Stimulated activated CD4-positive, alpha-beta T cell treated with anti-CD3 and anti-CD28 coated beads, Interleukin-1b, Interleukin-23, amount 100 ng/mL, for 4 hours (primary cell): ENCODE results near the gene NXNL2.

ENCODE experiments used
- DNase-seq, 2 donors: peaks; one replicate each; pipeline ENCODE4 v3.0.0-alpha.2; 2020; ENCODE audit warnings: low read depth in 2 of 2

NXNL2 gene

DNA sequence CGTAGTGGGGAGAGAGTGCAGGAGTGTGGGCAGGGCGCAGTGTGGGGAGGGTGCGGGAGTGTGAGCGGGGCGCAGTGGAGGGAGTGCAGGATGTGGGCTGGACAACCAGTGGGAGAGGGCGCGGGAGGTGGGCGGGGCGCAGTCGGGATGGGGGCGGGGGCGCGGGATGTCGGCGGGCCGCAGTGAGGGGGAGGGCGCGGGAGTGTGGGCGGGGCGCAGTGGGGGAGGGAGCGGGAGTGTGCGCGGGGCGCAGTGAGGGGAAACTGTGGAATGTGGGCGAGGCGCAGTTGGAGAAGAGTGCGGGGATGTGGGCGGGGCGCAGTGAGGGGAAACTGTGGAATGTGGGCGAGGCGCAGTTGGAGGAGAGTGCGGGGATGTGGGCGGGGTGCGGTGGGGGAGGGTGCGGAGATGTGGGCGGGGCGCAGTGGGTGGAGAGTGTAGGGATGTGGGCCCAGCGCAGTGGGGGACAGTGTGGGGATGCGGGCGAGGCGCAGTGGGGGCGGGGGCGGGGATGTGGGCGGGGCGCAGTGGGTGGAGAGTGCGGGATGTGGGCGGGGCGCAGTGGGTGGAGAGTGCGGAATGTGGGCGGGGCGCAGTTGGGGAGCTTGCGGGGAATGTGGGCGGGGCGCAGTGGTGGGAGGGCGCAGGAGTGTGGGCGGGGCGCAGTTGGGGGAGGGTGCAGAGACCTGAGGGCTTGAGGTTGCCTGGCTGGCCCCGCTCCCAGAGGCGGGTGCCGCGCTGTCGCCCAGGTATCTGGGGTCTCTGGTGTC is at the start of gene NXNL2:
Gene NXNL2 (plus strand): TSS at position 723 of the 770 bp plus-strand sequence. CDS start 257 bp downstream, outside the sequence.
- DNase-seq: peak in 1 of 2 donors; percentile 41

DNA sequence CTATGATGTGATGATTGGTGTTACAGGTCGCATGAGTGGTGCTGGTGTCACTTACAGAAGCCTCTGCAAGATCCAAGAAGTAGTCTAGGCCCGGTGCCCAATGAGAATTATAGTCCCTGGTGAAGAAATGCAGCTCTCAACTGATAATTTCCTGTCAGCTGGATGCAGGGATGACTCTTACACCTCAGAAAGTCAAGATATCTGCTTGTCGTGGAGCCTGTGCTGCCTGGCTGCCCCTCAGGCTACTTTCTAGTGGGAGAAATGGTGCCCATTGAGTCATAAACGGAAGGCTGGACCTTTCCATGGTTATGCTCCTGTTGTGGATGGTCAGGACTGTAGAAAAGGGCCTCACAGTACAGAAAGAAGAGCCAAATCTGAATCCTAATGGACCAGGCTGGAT is 46.8 kb upstream of the NXNL2 start:
- no peak for DNase-seq

DNA sequence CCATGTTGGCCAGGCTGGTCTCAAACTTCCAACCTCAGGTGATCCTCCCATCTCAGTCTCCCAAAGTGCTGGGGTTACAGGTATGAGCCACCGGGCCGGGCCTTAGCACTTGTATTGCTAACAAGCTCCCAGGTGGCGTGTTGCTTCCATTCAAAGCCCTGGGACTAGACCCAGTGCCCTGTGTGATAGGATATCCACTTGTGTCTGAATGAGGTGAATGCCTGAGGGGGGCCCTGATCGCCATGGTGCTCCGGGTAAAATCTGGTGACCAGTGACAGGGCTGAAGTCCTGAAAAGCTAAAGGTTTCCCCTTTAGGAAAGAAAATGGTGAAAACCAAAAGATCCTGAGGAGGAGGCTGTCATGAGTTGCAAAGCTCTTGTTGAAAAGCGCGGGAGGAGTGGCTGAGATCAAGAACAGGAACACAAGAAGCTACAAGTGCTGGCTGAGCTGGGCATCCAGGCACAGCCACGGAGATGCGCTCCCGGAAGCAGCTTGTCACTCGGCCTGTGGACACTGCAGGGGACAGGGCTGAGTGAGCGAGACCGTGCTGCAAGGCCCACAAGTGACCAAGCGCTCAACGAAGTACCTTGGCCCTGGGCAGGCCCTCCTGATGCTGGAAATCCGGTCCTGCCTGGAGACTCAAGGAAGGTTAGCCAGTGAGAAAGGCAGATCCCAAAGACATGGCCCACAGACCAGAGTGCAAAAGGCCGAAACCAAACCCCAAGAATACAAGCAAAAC is 39.8 kb upstream of the NXNL2 start:
- no peak for DNase-seq

DNA sequence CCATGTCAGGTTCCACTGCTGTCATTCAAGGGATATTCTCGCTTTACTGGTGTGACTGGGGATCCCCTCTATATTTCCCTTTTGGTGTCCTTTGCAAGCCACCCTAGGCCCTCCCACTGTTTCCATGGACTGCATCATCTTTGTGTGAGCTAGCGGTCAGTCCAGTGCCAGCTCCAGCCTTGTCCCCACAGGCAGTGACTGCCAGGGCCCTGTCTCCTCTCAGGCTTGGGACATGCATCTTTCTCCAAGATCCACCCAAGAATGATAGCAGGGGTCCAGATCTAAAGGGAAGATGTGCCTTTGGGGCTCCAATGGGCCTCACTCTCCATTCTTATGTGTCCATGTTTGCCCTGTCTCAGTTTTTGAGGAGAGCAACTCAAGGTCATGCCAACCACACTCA is 37.8 kb upstream of the NXNL2 start:
- DNase-seq: no peak

DNA sequence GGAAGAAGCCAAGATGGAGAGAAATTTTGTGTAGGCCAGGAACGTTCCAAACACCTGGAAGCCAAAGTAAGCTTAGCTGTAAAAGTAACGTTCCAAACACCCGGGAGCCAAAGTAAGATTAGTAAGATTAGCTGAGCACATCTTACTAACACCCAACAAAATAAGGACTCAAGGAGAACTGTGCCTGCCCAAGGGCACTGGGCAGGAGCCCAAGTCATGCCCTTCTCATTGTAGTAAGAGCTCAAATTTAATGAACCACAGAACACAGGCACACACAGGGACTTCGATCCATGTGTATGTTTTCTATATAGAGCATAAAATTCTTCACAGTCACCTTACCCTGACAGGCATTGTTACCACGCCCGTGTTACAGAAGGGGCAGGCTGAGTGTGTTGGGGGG is 36.1 kb upstream of the NXNL2 start:
- DNase-seq: no peak

DNA sequence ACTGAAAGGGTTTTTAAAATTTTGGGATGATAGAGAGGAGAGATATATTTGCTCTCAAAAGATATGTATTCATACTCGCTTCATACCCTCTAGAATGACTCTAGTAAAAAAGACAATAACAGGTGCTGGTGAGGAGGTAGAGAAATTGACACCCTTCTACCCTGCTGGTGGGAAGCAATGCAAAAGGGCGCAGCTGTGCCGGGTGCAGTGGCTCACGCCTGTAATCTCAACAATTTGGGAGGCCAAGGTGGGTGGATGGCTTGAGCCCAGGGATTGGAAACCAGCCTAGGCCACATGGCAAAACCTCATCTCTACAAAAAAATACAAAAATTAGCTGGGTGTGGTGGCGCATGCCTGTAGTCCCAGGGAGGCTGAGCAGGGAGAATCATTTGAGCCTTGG is 33.9 kb upstream of the NXNL2 start:
- DNase-seq: no peak

DNA sequence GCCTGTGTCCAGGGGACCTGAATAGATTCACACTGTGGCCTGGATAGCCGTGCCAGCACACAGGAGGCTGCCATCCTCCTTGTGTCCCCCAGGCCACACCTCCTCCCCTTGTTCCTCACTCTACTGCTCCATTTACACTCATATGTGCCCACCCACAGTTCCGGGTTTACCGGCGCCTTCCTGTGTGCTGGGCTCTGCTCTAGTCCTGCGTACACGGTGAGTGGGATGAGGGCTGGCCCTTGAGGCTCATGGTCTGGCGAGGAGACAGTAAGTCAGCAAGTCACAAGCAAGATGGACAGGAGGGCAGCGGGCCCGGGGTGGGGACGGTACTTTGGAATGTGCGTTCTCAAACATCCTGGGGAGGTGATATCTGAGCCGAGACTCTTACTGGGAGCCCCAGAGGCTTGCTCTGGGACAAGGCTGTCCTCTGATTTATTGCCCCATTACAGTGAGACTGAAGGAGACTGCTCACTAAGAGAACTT is 32.4 kb upstream of the NXNL2 start:
- no peak for DNase-seq

DNA sequence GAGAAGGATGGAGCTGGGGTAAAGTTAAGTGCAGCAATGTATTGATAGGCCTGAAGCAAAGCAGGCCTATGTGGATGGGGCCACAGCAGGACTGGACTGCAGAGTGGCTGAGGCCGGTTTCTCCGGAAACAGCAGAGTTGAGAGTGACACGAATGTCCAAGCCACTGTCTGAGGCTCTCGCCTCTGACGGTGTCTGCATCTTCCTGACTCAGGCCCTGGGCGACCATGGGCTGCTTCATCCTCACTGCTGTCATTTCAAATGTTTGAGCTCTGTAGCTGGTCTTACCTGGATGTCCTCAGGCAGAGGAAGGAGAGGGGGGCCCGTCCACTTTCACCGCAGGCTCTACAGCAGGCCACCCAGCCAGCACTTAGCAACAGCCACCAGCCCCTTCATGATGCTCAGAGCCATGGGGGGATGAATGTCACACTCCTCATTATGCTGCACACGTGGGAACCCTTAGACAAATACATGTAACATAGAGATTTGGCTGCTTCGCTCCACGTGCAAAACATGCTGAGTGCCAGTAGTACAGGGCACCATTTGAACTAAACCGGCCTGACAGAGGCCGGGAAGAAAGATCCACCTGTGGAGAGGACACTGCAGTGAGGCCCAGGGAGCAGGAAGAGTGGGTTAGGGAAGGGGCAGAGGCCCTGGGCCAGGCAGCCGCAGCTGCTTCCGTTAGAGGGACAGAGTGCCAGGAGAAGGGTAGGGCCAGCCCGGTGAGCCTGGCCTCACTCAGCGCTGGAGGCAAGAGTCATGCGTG is 31.7 kb upstream of the NXNL2 start:
- no peak for DNase-seq

DNA sequence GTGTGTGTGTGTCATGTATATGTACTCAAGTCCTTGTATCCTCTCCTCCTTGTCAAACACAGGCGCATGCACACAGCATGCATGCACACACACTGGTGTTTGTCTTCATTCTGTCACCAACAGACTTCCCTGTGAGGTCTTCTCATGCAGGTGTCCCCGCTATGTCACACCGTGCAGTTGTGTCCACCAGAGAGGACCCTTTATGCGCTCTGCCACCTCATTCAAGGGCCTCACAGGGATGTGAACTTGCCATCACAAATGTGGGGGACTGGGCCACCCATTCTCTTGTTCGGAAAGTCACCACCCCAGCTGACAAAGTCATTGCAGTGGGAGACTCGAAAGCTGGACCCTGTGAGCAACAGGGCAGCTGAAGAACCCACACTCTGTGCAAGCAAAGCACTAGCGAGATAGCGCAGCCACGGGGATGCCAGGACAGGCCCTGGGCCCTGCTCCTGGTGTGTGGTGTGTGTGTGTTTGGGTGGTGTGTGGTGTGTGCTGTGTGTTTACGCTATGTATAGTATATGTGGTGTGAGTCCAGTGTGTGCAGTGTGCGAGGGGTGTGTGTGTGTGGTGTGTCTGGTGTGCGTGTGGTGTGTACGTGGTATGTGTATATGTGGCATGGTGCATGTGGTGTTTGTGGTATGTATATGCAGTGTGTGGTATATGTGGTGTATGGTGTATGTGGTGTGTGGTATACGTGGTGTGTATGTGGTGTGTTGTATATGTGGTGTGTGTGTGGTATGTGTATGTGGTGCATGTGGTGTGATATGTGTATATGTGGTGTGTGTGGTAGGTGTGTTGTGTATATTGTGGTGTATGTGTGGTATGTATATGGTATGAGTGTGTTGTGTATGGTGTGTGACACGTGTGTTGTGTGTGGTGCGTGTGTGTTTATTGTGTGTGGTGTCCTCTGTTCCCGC is 30.9 kb upstream of the NXNL2 start:
- no peak for DNase-seq

DNA sequence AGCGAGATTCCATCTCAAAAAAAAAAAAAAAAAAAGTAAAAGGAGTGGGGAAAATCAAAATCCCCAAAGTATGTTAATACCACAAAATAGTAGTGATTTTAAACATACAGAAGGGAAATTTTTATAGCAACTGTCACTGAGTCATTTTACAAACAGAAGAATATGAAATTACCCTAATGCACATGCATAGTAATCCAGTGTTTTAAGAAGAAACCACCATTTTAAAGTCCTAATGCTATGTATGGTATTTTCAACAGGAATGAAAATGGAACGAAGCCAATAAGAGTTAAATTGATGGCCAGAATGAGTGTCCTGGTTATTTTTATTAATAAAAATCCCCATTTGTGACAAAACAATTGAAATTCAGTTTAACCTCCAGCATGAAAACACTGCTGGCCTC is 26.7 kb upstream of the NXNL2 start:
- DNase-seq: no peak

DNA sequence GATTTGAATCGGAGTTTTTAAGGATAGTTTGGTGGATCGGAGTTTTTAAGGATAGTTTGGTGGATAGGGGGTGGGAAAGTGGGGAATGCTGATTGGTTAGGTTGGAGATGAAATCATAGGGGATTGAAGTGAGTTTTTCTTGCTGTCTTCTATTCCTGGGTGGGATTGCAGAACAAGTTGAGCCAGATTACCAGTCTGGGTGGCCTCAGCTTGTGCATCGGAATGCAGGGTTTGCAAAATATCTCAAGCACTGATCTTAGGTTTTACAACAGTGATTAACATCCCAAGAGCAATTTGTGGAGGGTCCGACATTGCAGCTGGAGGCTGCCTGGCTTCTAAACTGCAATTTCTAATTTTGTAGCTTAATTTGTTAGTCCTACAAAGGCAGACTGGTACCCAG is 23.1 kb upstream of the NXNL2 start:
- no peak for DNase-seq

DNA sequence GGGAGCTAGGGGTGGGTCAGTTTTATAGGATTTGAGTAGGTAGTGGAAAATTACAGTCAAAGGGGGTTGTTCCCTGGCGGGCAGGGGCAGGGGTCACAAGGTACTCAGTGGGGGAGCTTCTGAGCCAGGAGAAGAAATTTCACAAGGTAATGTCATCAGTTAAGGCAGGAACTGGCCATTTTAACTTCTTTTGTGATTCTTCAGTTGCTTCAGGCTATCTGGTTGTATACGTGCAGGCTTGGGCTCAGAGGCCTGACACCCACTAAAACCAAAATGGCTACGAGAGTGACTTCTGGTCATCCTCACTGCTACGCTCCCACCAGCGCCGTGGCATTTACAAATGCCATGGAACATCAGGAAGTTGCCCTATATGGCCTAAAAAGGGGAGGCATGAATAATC is 20.7 kb upstream of the NXNL2 start:
- no peak for DNase-seq

DNA sequence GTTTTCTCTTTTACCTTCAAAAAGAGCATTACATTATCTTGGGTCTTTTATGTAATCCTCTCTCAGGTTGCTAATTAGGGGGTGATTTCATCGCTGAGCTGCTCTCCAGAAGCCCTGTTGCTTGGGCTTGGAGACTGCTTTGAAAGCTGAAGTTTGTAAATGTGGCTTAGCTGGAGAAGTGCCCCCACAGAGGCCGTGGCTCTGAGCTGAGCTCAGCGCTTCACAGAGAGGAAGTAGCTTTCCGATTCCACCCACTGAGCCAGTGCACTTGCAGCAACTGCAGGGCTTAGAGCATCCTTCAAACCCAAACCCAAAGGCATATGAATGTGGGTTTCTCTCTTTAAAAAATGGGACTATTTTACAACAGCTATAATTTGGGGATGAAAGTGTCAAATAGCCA is 13.7 kb upstream of the NXNL2 start:
- no peak for DNase-seq

DNA sequence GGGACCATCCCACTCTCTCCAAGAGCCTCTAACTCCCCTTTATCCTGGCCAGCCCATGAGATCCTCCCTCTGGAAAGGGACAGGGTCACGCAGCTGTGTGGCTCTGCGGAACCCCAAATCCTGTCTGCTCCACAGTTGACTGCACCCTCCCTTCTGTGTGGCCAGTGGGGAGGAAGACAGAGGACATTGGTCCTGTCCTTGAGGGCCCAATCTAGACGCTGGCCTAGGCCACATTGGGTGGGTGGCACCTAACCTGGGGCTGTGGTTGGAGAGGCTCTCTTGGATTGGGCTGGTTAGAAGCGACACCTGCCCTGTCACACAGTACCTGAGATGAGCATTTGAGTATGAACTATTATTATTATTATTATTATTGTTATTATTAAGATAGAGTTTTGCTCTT is 12.6 kb upstream of the NXNL2 start:
- DNase-seq: no peak

DNA sequence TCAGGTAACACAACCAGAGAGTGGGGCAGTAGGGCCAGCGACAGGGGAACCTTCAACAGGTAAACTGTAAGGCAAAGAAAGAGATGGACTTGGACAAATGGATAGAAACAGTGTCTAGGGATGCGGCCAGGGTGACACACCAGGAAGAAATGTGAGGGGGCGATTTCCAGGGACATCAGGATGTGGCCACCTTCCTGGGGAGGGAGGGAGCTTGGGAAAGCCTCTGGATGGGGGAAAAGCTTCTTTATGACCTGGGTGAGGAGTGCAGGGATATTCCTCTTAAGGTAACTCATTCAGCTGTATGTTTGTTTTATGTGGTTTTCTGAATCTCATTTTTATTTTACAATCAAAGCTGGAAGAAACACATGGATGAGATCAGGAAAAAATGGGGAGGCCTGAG is 11.9 kb upstream of the NXNL2 start:
- no peak for DNase-seq

DNA sequence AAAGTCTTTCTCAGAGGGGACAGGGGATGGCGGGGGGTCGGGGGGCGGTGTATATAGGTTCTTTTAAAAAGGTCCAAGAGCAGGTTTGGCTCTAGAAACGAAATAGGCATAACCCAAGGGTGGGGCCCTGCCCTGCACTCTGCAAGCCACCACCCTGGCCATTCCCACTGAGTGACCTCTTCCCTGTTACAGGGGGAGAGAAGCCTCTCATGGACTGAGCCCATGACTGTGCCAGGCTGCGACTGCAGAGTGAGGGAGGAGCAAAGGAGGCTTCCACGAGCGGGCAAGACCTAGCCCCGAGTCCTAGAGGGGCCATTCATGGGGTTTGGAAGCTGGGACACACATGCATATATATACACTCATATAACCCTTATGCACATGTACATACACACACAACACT is 10.1 kb upstream of the NXNL2 start:
- DNase-seq: no peak

DNA sequence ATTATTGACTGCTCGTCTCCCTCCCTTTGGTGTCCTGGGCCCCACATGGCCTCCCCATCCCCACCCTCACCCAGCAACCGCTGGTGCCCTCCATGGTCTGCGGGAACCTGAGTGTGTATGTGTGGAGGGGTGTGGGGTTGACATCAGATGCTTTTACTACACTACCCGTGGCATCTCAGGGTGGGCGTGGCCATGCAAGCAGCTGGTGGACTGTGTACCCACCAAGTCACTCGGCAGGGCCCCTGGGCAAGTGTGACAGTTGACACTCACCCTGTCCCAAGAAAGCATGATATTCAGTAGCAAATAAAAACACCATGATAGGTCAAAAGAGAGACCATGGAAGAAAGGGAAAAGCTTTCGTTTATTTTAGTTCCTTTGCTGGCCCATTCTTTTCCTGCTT is 7.4 kb upstream of the NXNL2 start:
- no peak for DNase-seq

DNA sequence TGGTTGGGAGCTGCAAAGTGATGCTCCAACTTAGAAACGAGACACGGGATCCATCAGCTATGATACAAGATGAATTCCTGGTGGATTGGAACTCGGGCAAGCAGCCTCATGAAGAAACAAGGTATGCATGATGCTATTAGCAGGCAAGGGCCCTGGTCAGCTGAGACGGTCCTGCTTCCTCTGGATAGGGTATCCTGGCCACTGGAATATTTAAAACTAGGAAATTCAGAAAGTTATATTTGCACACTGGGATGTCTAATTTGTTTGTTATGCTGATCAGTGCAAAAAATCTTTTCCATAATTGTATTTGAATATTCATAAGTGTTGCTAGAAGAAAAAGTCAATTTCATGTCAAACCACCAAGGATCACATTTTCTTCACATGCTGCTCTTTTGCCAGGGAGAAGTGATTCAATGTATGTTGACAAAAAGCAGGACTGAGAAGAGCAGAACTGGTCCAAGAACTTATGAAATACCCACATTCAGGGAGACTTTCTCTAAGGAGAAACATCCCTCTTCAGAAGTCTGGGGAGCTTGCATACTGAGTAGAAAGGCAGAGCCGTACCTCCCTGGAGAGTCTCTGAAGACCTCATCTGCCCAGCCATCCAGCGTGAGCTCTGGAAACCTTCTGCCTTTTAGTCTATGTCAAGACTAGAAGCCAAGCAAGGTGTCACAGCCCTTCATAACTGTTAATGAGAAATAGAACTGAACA is 6.7 kb upstream of the NXNL2 start:
- no peak for DNase-seq

DNA sequence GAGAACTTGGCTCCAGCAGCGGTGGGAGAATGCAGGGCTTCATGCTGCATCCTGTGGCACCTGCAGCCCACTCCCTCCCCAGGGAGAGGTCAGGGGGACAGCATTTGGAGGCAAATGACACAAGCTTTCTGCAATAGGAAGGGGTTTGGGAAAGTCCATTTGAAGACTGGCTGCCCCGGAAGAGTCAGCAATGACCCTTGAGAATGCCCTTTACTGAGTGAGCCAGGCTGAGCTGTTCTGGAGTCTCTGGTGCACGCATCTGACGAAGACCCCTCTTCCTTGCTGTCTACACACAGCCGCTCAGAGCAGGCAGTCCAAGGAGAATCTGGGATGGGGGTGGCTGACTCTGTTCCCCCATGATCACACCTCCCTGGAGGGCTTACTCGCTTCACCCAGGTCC is 5.5 kb upstream of the NXNL2 start:
- no peak for DNase-seq

DNA sequence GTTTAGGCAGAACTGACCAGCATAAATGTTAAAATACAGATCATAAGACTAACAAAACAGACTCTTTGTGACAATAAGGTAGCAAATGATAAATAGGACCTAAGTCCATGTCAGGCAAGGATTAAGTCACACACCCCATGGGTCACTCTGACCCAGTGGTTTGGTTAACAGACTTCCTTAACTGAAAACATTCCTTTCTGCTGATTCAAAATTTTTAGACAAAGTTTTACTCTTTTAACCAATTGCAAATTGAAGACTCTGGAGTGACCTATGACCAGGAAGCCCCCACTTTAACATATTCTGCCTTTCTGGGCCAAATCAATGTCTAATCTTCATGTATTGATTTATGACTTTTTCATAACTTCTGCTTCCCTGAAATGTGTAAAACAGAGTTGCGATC is 4.9 kb upstream of the NXNL2 start:
- DNase-seq: no peak
